Endothelial cell of umbilical vein (primary cell): ENCODE measurements around the gene LSP1. TPM values are rescaled to one million over a fixed set of nuclear protein-coding genes. Genes with fewer than 3 reads are reported as not detected.

ENCODE experiments used
- BruUV-seq: library from RNA; stranded (reverse); fragments of 400-500 nt; replicated peaks from 2 replicates; lab custom pipeline; 2021; lab: Mats Ljungman, UMichigan
- CTCF ChIA-PET: fragments of 300-600, 350-600 bp; sonication (Branson Sonifier 250); formaldehyde crosslinking; loops from one replicate; lab custom pipeline; 2021; ENCODE audit warnings: antibody characterized with exemption, inconsistent platforms; lab: Charles Lee
- POLR2A ChIA-PET: fragments of 300-600, 350-600 bp; sonication (Branson Sonifier 250); formaldehyde crosslinking; loops from one replicate; lab custom pipeline; 2021; ENCODE audit warnings: antibody characterized with exemption, inconsistent platforms; lab: Charles Lee
- DNase-seq: peaks from one replicate; pipeline ENCODE4 v3.0.0-alpha.2; 2011; ENCODE audit warnings: low read depth, low spot score
- FAIRE-seq: peaks from 2 replicates; lab custom pipeline; 2011; peaks lifted over from hg19 to GRCh38; lab: Jason Lieb, UNC
- H2AFZ ChIP-seq: 2 replicates; pipeline ENCODE4 v1.6.0; 2012; ENCODE audit warnings: low read depth, low read length, control low read depth, inconsistent platforms
- H3K27ac ChIP-seq: 2 replicates; pipeline ENCODE4 v1.5.1; 2011; ENCODE audit warnings: low read depth, mild to moderate bottlenecking, control low read depth, low read length, moderate library complexity; ENCODE audit not compliant: insufficient read depth
- H3K27me3 ChIP-seq, 2 experiments: 2 replicates each; pipeline versions ENCODE4 v1.6.0 to v1.6.1; 2011; ENCODE audit warnings: low read length in 2 of 2, mixed read lengths in 1 of 2; ENCODE audit not compliant: control insufficient read depth in 2 of 2, insufficient read depth in 2 of 2
- H3K36me3 ChIP-seq, 2 experiments: 2 replicates in 1 of 2; 3 replicates in 1 of 2; pipeline ENCODE4 v1.5.1; 2011; ENCODE audit warnings: low read length in 2 of 2, mild to moderate bottlenecking in 1 of 2, moderate library complexity in 1 of 2; ENCODE audit not compliant: control insufficient read depth in 2 of 2, insufficient read depth in 2 of 2; ENCODE audit errors: extremely low read depth in 1 of 2
- H3K4me1 ChIP-seq: 3 replicates; pipeline ENCODE4 v1.5.1; 2011; ENCODE audit warnings: mild to moderate bottlenecking, low read length; ENCODE audit not compliant: control insufficient read depth, insufficient read depth; ENCODE audit errors: extremely low read depth
- H3K4me2 ChIP-seq: 2 replicates; pipeline ENCODE4 v1.6.1; 2011; ENCODE audit warnings: low read length, control low read depth, mixed read lengths; ENCODE audit not compliant: insufficient read depth
- H3K4me3 ChIP-seq, 3 experiments: fragments of 200-600 bp in 1 of 3; sonication (generic), shearing (Covaris generic) in 1 of 3; replicated peaks in 1 of 3; 2 replicates each; pipeline ENCODE4 v1.5.1; 2011 to 2016; ENCODE audit warnings: control low read depth in 3 of 3, low read length in 3 of 3, mild to moderate bottlenecking in 2 of 3, inconsistent platforms in 1 of 3, low read depth in 1 of 3, moderate library complexity in 1 of 3; ENCODE audit not compliant: insufficient read depth in 1 of 3
- H3K79me2 ChIP-seq: 2 replicates; pipeline ENCODE4 v1.6.0; 2012; ENCODE audit warnings: low read length, inconsistent platforms; ENCODE audit not compliant: control insufficient read depth, insufficient read depth
- H3K9ac ChIP-seq: replicated peaks from 2 replicates; pipeline ENCODE3; 2011; ENCODE audit warnings: low read length, control low read depth; ENCODE audit not compliant: insufficient read depth; ENCODE audit errors: extremely low read depth
- H3K9me1 ChIP-seq: replicated peaks from 3 replicates; pipeline ENCODE4 v1.6.0; 2011; ENCODE audit warnings: mild to moderate bottlenecking, low read length; ENCODE audit not compliant: control insufficient read depth, insufficient read depth; ENCODE audit errors: extremely low read depth
- H3K9me3 ChIP-seq: replicated peaks from 2 replicates; pipeline ENCODE4 v1.5.1; 2012; ENCODE audit warnings: low read length, inconsistent platforms; ENCODE audit not compliant: control insufficient read depth, insufficient read depth
- H4K20me1 ChIP-seq: replicated peaks from 2 replicates; pipeline ENCODE3; 2011; ENCODE audit warnings: mild to moderate bottlenecking, low read length; ENCODE audit not compliant: control insufficient read depth, insufficient read depth; ENCODE audit errors: extremely low read depth
- CTCF ChIP-seq, 2 donors: IDR thresholded peaks; 1 replicate in 1 of 2; 2 replicates in 1 of 2; pipeline ENCODE4 v1.5.1; 2011; ENCODE audit warnings: low read length in 2 of 2, mild to moderate bottlenecking in 2 of 2, moderate library complexity in 2 of 2, control low read depth in 1 of 2, inconsistent platforms in 1 of 2, low read depth in 1 of 2; ENCODE audit not compliant: insufficient read depth in 1 of 2; ENCODE audit errors: extremely low read depth in 1 of 2
- EZH2 ChIP-seq: IDR thresholded peaks from 2 replicates; pipeline ENCODE4 v1.6.1; 2012; ENCODE audit warnings: borderline replicate concordance, low read depth, mild to moderate bottlenecking, moderate library complexity, low read length, inconsistent platforms; ENCODE audit not compliant: severe bottlenecking
- FOS ChIP-seq: IDR thresholded peaks from 2 replicates; pipeline ENCODE4 v1.6.1; 2011; ENCODE audit warnings: mild to moderate bottlenecking, low read length, moderate library complexity, borderline replicate concordance; ENCODE audit not compliant: insufficient read depth
- GATA2 ChIP-seq: IDR thresholded peaks from 2 replicates; pipeline ENCODE4 v1.7.0; 2011; ENCODE audit warnings: low read depth, mild to moderate bottlenecking, moderate library complexity, mixed read lengths, low read length; ENCODE audit not compliant: insufficient read length, insufficient read depth
- JUN ChIP-seq: IDR thresholded peaks from 2 replicates; pipeline ENCODE4 v1.6.1; 2011; ENCODE audit warnings: borderline replicate concordance, low read depth; ENCODE audit not compliant: insufficient read length, insufficient read depth
- MAX ChIP-seq: IDR thresholded peaks from 2 replicates; pipeline ENCODE4 v1.6.1; 2011; ENCODE audit not compliant: insufficient read depth, insufficient read length
- MYC ChIP-seq: IDR thresholded peaks from one replicate; pipeline ENCODE4 v1.6.1; 2011; ENCODE audit warnings: mild to moderate bottlenecking, low read depth, low read length
- POLR2A ChIP-seq: IDR thresholded peaks from 2 replicates; pipeline ENCODE4 v1.6.1; 2012; ENCODE audit warnings: low read depth, mild to moderate bottlenecking, control low read depth, low read length
- POLR2AphosphoS5 ChIP-seq: IDR thresholded peaks from 2 replicates; pipeline ENCODE4 v1.6.1; 2012; ENCODE audit warnings: low read depth, mild to moderate bottlenecking, control low read depth, low read length, moderate library complexity; ENCODE audit not compliant: insufficient read depth
- dilution Hi-C: fragments of 300-500 bp; cut with MboI; formaldehyde crosslinking; loops from one replicate; pipeline ENCODE4 v1.15.0; 2019; ENCODE audit warnings: low sequenced_read_pairs; ENCODE audit not compliant: extremely low pct_ligation_motif_present
- intact Hi-C: fragments of 100-400 bp; cut with micrococcal nuclease; formaldehyde crosslinking; loops from one replicate; pipeline ENCODE4 v1.10.0; 2022
- polyA plus RNA-seq, 4 experiments: library from polyadenylated mRNA; depleted of rRNA in 3 of 4; stranded (reverse) in 3 of 4; unstranded in 1 of 4; fragments of >200 nt; gene quantifications; 2 replicates each; pipeline versions ENCODE4 v1.2.1 to v1.2.3, GENCODE V29; 2011 to 2012; ENCODE audit warnings: missing spikeins in 1 of 4
- total RNA-seq: library from RNA; stranded (reverse); gene quantifications from 2 replicates; pipeline ENCODE4 v1.2.3, GENCODE V29; 2021

Gene LSP1
- total and polyA plus RNA-seq, 2 donors (not counting 3 experiments of a cell fraction or from before 2014, with no cell fraction given), result not detected

- Histone ChIP-seq H3K4me1 (no peaks in the 10 kb centered on the region), H3K9me1 (no peaks in the 10 kb centered on the region), H3K4me3 (no peak overlapping the region), H3K36me3 (no peaks in the 10 kb centered on the region), H3K27me3 (peaks cover 5 to 12% of the 10 kb centered on the region in 2 experiments), H4K20me1 (no peaks in the 10 kb centered on the region), H3K9me3 (no peaks in the 10 kb centered on the region), H3K79me2 (no peaks in the 10 kb centered on the region), H3K27ac (no peak overlapping the region), H2AFZ (no peak overlapping the region), H3K4me2 (no peak overlapping the region), H3K9ac (no peak overlapping the region)
- no TSS peak for BruUV-seq
- intact Hi-C loops (no loop called here), dilution Hi-C loops (no loop called here)
- FAIRE-seq, result no peak
- POLR2A ChIA-PET, result no interaction called here
- no peak for TF ChIP-seq FOS
- no peak for TF ChIP-seq MAX
- TF ChIP-seq MYC, result no peak
- no peak for TF ChIP-seq EZH2
- no peak for TF ChIP-seq POLR2AphosphoS5
- no peak for TF ChIP-seq JUN
- no peak for TF ChIP-seq GATA2
- no peak for TF ChIP-seq POLR2A
- TF ChIP-seq CTCF (IDR thresholded peaks at IDR 0.05; ENCODE audit: extremely low read depth in 1 of 2, insufficient read depth in 1 of 2, low read depth in 1 of 2, low read length in 2 of 2), result no peak
- DNase-seq, result no peak
- CTCF ChIA-PET, result interaction anchor here (0.6 to 2.2 kb wide), 5 partner anchors 10 to 255 kb away, joined by 3 to 15 read pairs (median 4); no protein-coding TSS in a partner anchor
These were observed 39.2 kb downstream of the LSP1 start for GRCh38 chr11:1892116-1892515.
